Limb (tissue), 2 donors: ENCODE measurements around the gene CSNK1D.

Experiments used
- DNase-seq, 2 donors: peaks; one replicate each; pipeline ENCODE4 v3.0.0-alpha.2; 2016; ENCODE audit errors: extremely low spot score in 2 of 2

The CSNK1D gene

DNA sequence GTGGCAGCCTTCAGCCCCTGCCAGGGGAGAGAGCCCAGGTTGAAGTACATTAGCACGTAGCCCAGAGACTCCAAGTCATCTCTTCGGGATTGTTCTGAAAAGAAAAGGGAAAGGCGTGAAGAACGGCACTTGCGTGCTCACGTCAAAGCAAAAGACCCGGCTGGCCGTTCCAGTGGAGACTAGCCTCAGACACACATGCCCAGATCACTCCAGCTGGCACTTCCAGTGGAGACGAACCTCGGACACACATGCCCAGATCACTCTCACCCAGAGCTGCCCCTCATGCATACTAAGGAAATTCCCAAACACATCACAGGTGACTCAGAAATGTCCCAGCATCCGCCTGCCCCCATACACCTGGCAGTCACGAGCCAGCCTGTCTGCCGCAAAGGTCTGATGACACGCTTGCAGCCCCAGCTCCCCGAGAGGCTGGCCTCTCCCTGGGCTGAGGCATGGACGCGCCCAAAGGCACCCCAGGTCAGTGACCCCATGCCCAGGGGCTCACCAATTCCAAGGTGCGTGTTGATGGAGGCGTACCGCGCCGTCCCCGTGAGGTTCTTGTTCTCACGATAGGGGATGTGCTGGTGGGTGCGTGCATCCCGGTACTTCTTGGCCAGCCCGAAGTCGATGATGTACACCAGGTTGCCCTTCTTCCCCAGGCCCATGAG is 20.9 kb downstream of the CSNK1D start:
- no peak for DNase-seq

- DNase-seq: no peak
These were observed 22.5 kb downstream of the CSNK1D start for GRCh38 chr17:82250868-82251500.

DNA sequence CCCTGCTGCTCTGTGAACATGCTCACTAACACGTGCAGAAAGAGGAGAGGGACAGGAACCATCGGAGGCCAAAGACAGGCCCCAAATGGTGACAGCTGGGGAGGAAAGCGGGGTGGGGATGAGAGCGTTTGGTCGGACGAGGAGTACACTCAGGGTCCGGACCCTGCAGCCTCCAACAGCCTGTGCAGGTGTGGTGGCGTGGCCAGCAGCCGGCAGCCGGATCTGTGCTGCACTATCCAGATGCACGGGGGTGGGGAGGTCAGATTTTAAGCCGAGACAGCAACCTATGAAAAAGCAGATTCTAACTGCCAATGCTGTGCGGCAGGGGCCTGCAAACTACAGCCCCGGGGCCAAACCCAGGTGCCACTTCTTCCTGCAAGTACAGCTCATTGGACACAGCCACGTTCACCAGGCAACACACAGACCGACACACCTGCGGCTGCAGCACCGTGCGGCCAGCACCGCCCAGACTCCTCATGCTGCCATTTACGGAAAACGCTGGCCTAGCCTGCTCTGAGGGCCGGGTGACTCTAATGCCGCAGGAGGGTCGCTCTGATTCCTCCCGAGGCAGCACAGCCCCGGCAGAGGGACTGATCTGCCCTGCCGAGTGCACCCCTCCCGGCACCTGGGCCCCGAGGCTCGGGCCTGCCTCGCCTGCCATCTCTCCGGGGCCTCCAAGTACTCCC is 23.5 kb downstream of the CSNK1D start:
- DNase-seq: no peak

GRCh38 chr17:82248815-82249674 is 24.5 kb downstream of the CSNK1D start:
- DNase-seq: no peak

DNA sequence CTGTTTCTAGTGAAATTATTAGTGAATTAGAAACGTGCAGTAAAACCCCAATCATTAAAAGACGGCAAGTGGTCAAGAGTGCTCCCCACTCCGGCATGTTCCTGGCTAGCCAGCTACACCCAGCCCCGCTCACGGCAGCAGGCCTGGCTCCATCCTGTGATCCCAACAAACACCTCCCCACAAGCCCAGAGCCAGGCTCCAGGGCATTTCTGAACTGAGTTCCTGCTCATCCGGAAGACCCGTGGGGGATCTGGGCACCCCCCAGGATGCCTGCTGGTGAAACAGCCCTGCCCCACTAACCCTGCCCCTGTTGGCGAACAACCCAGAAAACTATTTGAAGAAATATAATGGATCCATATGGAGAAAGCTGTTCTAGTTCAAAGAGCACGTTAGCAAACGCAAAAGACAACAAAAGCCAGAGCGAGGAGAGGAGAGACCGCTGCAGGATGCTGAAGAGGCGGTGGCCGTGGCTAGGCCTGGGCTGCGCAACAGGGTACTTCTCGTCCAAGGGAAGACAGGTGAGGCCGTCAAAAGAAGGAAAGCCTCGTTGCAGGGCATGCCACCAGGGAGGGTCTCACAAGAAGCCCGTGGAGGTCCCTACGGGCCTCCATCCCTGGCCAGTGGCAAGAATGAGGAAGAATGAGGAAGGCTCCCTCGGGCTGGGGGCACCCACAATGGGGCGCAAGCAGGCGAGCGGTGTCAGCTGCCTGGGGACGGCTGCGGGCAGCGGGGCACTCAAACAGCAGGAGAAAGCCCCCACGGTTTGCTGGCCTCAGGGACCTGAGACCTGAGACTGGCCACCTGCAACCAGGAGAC is 25.4 kb downstream of the CSNK1D start:
- DNase-seq: no peak

DNA sequence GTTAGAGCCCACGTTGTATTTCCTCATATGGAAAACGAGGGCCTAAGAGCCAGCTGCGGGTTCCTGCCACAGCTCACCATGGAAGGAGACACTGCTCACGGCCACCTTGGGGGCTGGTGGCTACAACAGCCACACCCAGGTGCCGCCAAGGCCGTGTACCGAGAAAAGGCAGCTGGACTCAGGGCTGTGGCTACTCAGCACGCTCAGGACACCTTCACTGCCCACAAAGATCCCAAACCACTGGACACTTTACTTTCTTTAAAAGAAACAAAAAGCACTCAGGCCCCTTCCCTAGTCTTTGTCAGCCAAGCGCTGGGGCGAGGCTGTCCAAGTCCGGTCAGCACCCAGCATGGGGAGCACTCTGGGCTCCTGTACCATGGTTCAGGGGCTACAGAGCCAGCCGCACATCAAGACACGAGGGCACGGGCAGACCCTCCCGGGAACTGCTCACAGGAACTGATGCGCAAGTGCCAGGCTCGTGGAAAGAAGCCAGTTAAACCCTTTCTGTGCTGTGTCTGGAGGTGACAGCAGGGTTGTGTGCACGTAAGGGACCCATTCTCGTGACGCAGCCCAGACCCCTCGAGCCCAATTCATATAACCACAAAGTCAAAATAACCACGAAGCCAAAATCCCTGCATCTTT is 26.2 kb downstream of the CSNK1D start:
- DNase-seq: no peak

- no peak for DNase-seq
These were observed 26.9 kb downstream of the CSNK1D start for GRCh38 chr17:82246365-82247181.

- no peak for DNase-seq
These were observed 27.5 kb downstream of the CSNK1D start for GRCh38 chr17:82246040-82246364.

DNA sequence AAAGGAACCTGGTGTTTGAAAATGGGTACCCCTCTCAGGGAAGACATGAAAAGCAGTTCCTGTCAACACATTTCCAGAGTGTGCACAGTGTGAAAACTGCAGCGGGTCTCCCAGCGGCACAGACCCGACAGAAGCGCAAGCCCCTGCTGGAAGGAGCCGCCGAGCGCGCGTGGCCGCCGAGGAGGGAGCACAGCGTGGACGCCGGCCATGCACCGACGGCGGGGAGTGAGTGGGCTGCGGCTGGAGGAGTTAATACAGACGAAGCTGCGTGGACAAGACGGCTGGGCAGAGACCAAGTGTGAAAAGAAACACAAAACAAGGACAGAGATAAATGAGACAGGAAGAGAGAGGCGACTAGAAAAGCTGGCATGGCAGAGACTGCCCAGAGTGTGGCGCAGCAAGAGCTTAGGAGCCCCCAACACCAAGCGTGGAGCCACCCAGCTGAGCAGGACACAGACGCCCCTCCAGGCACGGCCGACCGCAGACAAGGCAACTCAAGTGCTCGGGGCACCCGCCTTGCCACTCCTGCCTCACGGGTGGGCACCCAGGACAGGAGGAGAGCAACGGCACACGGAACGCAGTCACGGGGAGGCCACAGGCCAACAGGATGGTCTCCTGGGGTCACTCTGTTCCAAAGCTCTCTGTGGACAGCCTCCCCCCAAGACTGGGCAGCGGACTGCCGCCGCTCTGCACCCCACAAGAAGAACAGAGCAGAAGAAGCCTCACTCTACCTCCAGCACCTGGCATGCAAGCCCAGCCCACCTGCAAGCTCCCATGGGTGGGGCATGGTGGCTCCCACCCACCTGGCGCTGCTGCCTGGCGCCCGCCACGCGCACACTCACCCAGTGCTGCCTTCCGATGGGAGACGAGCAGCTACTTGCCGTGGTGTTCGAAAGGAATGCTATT is 28.1 kb downstream of the CSNK1D start:
- DNase-seq: no peak

DNA sequence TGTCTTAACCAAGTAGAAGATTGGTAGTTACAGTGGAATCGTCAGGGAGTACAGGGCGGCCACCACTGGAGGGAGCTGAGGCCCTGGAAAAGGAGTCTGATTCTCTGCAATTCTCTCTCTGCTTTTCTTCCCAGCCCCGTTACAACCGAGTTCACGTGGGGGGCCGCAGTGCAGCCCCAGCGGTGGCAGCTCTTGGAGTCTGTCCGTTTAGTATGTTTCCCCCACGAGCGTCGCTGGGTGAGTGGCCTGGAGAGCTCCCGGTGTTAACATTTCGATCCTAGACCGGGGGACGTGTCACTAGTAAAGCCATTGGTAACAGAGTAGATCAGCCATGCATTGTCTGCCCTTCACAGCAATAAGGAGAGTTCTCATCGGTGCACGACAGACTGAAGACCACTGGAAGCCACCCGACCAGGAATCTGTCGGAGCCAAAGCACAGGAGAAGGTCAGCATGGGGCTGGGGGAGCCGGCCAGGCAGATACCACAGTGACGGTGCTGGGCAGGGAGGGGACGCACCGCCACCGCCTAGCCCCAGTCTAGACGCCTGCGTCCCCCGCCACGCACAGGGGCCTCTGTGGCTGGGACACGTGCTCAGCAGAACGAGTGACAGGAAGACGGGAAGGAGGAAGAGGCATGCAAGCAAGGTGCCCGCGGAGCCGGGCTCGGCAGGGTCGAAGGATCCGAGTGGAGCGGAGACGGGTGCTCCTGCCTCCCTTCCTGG is 28.9 kb downstream of the CSNK1D start:
- DNase-seq: no peak

DNA sequence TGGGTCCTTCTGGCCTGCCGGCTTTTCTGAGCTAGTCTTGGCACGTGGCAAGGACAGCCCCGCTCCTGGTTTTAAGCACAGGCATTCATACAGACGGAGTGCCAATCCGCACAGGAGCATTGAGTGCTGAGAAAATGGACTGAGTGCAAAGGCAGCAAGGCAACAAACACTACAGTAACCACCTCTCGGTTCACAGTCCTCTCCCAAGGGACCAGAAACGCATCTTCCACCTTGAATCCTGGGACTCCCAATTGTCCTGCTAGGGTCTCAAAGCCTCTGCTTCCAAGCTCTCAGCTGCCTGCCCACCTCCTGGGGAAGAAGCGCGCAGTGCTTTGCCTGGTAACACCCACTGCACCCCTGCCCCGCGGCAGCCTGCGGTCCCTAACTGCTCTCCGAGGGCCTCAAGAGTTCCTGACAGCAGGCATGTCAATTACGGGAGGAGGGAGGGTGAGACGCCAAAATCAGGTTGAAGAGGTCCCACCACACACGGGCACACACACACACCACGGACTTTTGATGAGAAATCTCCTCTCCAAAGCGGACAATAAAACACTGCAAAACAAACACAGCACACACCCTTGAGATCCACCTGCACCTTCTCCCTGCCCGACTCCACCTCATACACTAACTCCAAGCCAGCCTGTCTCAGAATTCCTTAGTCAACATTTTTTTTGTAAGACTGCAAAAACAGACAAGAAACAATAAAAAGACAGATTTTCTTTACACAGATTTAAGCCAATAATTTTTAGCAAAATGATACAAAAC is 29.7 kb downstream of the CSNK1D start:
- DNase-seq: no peak

GRCh38 chr17:82242977-82243647 is 30.4 kb downstream of the CSNK1D start:
- DNase-seq: peak in 1 of 2 donors; percentile 69

- DNase-seq: no peak
These were observed 30.9 kb downstream of the CSNK1D start for GRCh38 chr17:82242698-82242976.

DNA sequence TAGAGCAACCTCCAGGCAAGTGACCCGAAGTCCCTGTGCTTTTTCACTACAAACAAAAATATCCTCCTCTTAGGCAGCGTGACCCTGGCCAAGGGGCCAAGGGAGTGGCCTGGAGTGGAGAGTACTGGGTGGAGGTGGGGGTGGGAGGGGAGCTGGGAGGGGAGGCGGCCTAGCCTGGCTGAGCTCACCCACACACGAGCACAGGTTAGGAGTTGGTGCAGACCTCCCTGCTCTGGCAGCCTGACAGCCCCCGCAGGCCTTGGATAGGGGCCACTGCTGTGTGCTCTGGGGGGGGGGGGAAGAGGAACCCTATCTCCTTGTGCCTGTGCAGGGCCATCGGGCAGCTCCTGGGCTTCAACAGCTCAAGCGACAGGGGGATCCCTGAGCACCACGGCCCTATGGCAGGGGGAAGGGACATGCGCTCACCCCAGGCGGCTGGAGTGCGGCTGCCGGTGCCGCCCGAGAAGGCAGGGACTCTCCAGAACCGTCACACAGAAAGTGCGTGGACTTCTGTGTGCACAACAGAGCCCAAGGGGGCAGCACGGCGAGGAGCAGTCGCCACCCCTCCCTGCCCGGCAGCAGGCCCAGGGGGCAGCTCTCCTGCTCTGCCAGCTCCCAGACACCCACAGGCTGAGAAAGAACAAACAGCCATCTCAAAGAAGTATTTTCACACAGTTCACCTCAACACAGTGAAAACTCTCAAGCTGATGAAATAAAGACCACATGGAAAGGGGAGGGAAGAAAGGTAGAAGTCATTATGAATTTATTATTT is 31.4 kb downstream of the CSNK1D start:
- DNase-seq: no peak

GRCh38 chr17:82241183-82241925 is 32.1 kb downstream of the CSNK1D start:
- DNase-seq: no peak
